Stimulated activated CD4-positive, alpha-beta T cell treated with anti-CD3 and anti-CD28 coated beads, Interleukin-12 subunit alpha, Interleukin-12 subunit beta, amount 100 ng/mL, for 24 hours (primary cell): ENCODE results near the gene RCAN3.
"Not testable (repeated sequence)": the region's sequence is repeated elsewhere in the genome, so short reads cannot be mapped to it uniquely, and the experiment has no call there.

Source experiments
- DNase-seq, 2 experiments: peaks; one replicate each; pipeline ENCODE4 v3.0.0-alpha.2; 2020; ENCODE audit warnings: low read depth in 2 of 2

RCAN3 gene

DNA sequence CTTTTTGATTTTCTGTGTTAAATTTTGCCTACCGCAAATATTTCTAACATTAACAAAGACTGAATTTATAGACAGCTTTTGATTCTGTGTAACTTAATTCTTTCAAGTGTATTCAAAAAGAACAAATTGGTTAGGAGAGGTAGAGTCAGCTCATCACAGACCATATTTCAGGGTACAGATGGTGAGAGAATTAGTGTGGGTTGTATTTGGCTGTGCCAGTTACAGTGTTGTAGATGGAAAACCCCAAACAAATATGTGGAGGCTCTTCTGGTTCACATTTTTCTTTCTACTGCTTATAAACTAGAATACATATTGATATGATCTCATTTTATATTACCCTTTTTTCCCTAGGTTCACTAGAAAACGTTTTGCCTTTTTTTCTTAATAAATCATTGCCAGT is 11.1 kb downstream of the RCAN3 start:
- no peak for DNase-seq

DNA sequence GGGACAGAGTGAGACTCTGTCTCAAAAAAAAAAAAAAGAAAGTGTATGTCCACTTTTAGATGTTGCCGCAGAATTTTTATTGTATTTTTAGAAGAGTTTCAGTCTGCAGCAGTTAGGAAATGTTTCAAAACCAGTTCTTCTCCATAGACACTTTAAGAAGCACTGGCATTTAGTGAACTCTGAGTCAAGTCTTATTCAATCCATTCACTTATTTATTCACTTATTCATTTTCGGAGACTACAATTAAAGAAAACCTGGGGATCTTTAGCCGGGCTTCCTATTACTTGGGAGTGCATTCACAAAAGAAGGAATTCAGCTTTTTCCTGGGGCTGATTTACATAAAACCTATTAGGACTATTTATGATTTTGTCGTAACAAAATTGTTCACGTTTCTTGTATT is 12.3 kb downstream of the RCAN3 start:
- DNase-seq = no peak

DNA sequence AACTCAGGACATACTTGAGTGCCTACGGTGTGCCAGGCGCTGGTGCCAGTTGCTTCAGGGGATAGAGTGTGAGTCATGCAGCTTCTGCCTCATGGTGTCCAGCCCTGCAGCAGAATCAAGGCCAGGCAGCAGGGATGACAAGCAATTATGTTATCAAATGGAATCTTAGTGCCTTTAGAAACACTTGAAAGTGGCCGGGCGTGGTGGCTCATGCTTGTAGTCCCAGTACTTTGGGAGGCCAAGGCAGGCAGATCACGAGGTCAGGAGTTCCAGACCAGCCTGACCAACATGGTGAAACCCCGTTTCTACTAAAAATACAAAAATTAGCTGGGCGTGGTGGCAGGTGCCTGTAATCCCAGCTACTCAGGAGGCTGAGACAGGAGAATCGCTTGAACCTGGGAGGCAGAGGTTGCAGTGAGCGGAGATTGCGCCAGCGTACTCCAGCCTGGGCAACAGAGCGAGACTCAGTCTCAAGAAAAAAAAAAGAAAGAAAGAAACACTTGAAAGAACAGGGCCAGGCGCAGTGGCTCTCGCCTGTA is 13.1 kb downstream of the RCAN3 start:
- DNase-seq = not testable (repeated sequence)

DNA sequence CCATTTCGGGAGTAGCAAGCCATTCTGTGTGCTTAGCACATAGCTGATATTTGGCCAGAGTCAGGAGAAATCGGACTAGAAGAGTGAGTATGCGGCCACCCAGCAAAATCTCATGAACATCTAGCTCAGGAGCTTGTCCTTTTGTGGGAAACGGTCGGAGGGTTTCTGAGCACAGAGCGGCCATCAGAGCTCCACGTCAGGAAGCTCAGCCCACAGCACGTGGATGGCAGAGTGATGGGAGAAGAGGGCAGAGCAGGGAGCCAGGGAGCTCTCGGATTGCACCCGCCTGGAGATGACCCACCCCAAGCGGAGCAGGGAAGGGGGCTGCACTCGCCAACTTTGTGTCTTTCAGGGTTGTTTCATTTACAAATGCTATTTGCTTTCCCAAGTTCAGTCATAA is 13.9 kb downstream of the RCAN3 start:
- no peak for DNase-seq

DNA sequence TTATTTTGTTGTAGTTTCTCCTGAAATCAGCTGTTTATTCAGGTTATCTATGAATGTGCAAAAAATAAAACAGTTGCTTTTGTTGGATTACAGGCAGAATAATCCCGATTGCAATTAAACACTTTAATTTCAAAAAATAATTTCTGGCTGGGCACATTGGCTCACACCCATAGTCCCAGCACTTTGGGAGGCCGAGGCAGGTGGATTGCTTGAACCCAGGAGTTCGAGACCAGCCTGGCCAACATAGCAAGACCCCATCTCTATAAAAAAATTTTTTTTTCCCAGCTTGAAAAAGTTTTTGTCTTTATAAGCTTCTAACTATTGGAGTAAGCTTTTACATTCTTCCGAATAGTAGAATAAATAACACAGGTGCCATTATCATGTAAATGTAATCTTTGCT is 15.3 kb downstream of the RCAN3 start:
- no peak for DNase-seq

DNA sequence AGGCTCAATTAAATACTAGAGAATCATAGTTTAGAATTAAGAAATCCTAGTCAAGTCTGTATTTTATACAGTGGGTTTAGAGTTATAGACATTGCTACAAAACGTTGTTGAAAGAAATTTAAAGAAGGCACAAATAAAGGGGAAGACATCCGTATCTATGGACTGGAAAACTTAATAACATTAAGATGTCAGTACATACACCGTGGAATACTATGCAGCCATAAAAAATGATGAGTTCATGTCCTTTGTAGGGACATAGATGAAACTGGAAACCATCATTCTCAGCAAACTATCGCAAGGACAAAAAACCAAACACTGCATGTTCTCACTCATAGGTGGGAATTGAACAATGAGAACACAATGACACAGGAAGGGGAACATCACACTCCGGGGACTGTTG is 17.6 kb downstream of the RCAN3 start:
- DNase-seq = not testable (repeated sequence)

DNA sequence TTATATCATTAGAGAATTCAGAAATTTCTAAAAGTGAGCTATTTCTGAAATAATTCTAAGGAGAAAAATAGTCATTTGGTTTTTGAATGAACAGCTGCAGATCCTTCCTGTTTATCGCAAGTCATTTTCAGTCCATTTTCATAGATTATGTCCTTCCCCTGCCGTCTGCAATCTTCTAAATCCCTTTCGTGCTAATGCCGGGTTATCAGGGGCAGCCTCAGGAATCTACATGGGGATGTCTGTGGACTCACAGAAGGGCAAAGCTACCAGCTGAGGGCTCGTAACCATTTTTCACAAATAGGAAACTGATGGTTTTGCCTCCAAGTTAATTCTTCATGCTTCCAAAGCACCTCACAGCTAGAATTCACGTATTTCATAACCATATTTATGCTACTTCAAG is 23.0 kb downstream of the RCAN3 start:
- no peak for DNase-seq

DNA sequence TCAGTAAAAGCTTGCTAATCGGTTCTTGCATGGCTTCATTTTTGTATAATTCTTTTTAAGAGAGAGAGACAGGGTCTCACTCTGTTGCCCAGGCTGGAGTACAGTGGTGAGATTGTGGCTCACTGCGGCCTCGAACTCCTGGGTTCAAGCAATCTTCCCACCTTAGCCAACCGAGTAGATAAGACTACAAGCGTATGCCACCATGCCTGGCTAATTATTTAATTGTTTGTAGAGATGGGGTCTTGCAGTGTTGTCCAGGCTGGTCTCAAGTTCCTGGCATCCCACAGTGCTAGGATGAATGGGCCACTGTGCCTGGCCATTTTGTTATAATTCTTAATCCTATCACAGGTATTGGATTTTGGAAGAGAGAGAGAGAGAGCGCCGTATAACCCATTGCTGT is 23.4 kb downstream of the RCAN3 start:
- DNase-seq = no peak

DNA sequence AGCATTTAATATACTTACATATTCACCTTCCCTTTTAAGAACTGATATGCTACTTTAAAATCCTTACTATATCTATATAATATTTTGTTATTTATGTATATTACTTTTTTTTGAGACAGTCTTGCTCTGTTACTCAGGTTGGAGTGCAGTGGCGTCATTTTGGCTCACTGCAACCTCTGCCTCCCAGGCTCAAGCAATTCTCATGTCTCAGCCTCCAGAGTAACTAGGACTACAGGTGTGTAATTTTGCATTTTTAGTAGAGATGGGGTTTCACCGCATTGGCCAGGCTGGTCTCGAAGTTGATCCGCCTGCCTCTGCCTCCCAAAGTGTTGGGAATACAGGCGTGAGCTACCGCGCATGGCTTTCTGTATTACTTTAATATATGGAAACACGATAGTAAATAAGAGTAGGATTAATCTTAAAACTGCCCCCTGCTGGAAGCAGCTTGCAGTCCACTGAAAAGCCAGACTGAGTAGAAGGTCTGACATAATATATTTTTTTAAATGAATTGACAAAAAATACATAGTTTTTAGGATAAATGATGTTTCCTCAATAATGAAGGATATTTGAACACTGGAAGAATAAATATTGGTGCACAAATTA is 24.4 kb downstream of the RCAN3 start:
- DNase-seq = no peak

DNA sequence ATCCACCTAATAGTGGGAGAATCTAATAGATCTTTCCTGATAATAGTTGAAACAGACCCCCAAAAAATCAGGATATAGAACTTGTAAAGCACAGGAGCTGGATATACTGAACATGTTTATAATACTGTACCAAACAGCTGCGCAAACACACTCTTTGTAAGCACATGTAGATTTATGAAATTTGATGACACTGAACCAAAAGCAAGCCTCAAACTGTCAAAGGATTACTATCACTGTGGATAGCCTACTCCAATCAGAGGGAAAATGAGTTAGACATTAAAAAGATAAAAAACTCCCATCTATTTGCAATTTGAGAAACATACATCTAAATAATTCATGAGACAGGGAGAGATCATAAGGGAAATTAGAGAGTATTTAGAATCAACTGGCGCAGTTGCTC is 26.1 kb downstream of the RCAN3 start:
- no peak for DNase-seq

DNA sequence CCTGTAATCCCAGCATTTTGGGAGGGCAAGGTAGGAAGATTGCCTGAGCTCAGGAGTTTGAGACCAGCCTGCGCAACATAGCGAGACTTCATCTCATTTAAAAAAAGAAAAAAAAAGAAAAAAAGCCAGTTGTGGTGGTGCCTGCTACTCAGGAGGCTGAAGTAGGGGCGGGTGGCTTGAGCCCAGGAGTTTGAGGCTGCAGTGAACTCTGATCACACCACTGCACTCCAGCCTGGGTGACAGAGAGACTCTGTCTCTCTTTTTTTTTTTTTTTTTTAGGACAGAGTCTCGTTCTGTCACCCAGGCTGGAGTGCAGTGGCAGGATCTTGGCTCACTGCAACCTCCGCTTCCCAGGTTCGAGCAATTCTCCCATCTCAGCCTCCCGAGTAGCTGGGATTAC is 26.7 kb downstream of the RCAN3 start:
- not testable (repeated sequence) for DNase-seq

DNA sequence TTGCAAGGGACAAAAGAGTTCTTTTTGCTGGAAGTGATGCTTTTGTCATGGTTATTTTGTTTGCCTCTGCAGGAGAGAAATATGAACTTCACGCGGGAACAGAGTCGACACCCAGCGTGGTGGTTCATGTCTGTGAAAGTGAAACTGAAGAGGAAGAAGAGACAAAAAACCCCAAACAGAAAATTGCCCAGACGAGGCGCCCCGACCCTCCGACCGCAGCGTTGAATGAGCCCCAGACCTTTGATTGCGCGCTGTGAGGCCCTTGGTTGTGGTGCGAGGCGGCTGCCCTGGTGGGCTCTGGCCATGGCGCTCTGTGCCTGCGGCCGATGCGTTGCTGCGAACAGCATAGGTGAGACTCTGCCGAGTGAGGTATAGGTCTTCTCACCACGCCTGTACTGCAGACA is 32.4 kb downstream of the RCAN3 start:
- DNase-seq = peak; percentile 53 to 66

DNA sequence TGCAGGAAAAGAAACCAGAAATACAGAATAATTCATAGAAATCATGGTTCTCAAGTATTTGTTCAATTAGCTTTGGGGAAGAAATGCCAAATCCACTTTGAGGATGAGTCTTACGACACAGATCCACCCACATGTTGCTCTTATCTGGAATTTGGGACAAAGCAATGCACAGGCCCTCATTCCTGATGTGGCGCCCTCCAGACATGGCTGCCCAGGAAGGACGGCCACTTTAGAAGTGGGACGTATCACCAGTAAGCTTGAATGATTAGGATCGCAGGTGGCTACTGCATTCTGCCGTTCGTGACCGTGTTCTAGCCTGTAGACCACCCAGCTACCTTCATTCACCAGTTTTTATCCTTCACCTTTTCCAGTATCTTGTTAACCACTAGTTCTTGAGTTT is 33.1 kb downstream of the RCAN3 start:
- no peak for DNase-seq

DNA sequence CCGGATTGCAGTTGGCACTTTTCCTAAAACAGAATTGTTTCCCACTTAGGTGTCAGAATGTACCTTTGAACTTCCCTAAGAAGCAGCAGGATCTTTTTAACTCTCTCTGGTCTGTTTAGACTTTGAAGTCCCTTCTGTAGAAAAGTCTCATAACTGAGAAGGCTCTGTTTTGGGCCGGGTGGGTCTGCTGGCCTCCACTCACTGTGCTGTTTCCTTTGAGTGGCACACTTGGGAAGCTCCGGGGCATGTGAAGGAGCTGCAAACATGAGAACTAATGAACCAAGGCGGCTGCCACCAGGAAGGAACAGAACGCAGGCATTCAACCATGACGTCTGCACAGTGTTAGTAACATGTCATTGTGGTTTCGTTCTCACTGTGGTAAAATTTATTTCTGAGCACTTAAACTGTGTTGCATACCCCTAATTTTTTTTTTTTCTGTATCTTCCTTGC is 33.8 kb downstream of the RCAN3 start:
- peak; percentile 44 to 47 for DNase-seq

DNA sequence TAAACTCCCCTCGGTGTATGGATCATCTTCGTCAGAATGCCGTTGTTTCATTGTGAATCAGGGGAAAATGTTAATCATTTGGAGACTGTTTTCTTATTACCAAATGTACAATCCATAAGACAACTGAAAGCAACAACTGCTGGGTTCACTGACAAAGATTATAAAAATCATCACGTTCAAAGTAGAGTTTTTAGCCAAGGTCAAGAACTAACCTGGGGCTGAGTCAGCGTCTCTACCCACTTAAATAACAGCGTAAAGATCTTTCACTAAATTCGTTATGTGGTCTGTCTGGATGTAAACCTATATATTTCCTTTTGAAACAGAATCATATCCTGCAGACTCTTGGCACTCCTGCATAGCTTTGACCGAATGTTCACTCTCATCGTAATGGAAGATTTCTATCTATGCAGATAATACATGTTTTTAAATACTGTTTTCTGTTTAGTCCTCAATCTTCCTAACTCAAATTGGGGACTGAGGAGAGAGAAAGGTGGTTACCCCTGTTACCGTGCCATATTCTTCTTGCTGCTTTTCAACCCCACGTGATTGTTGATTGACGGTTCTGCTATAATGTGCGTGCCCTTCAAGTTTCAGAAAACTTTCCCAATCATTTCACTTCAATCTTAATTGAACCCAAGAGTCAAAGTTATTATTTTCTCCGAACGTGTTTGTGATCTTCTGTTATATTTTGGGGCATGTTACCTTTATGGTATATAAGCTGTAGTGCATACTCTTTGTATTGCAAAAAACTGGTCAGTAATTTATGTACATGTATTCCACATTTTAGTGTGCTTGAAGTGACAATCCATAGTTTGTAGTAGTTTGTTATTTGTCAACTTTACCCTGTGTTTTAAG is 37.6 kb downstream of the RCAN3 start:
- no peak for DNase-seq

DNA sequence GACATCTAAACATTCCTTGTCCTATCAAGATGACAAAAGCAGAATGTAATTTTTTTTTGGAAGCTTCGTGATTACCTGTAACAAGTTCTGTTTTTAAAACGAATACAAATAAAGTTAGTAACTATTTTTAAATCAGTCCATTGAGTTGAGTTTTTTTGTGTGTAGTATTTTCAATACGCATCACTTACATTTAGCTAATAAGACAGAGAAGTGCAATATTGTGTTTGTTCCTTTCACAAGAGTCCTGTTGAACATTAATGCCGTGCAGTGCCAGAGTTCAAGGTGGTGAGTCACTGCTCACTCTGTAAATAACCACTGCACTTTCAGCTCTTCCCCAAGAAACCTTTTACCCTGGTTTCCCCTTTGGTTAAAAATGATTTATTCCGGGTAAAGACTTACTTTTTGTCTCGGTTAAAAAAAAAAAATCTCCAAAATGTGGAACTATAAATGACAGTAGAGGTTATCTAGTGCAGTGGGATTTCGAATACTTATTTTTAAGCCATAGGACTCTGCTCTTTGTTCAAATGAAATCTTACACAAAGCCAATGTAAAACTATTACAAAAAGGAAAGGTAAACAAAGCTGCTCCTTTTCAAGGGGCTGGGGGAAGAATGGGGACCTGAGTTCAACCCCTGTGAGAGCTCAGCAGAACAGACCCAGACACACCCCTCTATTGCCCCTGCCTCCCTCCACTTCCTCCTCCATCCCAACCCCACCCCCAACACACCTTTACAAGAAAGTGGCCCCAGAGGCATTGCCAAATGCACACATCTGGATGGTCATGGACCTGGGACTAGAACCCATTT is 38.5 kb downstream of the RCAN3 start:
- DNase-seq = no peak

DNA sequence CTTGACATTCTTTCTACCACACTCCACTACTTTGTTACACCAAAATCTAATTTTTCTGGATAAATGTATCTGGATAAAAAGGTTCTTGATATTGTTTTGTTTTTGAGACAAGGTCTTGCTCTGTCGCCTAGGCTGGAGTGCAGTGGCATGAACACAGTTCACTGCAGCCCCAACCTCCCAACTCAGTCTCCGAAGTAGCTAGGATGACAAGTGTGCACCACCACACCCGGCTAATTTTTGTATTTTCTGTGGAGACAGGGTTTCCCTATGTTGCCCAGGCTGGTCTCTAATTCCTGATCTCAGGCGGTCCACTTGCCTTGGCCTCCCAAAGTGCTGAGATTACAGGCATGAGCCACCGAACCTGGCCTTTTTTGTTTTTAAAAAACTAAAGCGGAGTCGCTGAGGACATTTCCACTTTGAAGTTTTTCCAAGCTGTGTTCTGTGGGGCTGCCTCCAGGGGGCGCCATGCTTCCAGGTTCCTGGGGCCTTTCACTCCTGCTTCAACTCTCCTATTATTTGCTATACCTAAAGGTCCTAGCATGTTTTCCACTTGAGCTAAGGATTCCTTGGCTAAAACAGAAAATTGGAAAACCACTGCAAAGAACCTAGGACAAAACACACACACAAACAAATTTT is 39.2 kb downstream of the RCAN3 start:
- DNase-seq = no peak

DNA sequence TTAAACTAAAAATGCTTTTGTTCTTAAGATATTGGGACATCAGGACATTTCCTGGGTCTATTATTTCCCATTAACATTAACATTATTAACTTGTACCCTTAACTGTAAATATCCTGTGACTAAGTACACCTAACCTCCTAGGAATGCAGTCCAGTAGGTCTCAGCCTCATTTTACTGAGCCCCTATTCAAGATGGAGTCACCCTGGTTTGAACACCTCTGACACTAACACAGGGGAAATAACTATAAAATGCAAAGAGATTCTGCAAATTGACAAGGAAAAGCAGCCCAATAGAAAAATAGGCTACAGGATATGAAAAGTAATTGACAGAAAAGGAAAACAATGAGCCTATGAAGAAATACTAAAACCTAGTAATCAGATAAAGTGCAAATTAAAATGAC is 41.6 kb downstream of the RCAN3 start:
- no peak for DNase-seq

DNA sequence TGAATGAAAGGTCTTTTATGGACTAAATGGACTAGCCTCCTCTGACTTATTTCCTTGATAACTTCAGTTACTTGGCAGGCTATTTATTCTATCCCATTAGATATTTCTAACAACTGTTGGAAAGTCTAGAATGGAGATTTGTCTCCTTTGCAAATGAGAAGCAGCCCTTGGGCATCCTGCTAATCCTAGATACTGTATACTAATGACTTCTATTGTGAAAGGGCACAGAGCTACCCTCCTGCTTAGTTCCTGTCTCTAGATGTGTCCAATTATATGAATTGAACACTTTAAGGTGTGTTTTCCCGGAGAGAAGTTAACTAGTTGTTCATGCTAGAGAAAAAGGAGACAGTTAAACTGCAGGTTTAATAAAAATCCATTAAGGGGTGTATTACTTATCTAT is 43.0 kb downstream of the RCAN3 start:
- DNase-seq = no peak

DNA sequence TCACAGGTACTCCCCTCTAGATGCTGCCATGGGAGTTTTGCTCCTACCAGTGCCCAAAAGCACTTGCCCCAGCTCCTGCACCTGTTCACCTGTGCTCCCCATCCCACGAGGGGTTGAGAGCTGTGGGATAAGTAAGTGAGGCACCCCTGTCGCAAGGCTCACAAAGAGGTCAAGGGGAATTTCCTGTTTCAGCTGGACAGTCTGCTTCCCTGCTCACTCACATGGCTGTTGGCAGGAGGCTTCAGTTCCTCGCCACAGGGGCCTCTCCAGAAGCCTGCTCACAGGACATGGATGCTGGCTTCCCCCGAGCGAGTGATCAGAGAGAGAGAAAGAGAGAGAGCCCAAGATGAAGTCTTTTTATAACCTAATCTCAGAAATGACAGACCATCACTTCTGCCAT is 44.6 kb downstream of the RCAN3 start:
- DNase-seq = no peak

DNA sequence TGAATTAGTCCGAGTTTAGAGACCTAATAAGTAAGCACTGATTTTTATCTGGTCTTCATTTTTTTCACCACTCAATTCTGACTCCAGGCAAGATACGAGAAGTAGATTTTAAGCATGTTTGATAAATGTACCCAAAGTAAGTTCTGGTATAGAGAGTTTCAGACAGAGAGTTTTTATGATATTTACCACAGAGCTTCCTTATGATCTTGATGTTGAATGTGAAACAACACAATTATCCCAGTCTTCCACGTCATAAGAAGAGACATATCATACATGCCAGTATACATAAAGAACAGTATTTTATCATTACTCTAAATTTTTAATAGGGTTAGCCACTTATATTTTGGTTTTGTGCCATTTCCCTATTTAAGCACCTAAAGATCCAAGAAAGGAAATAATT is 45.4 kb downstream of the RCAN3 start:
- DNase-seq = no peak

DNA sequence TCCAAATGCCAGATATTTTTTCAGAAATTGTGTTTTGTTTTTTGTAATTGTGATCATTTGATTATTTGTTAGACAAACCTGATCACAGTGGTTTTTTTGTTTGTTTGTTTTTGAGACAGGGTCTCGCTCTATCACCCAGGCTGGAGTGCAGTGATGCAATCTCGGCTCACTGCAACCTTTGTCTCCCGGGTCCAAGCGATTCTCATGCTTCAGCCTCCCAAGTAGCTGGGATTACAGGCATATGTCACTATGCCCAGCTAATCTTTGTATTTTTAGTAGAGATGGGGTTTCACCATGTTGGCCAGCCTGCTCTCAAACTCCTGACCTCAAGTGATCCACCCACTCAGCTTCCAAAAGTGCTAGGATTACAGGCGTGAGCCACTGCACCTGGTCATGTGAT is 46.6 kb downstream of the RCAN3 start:
- DNase-seq = not testable (repeated sequence)
